A673 (cell line): Measurements from ENCODE around the gene PPP1R16B. TPM values are rescaled to one million over a fixed set of nuclear protein-coding genes. Genes with fewer than 3 reads are reported as not detected.

Source experiments
- BruUV-seq: library from RNA; stranded (reverse); fragments of 400-500 nt; replicated peaks from 2 replicates; lab custom pipeline; 2021; lab: Mats Ljungman, UMichigan
- CTCF ChIA-PET: fragments of 300-600 bp; sonication (Branson Sonifier 250); formaldehyde crosslinking; loops from one replicate; lab custom pipeline; 2022; ENCODE audit warnings: antibody characterized with exemption; lab: Charles Lee
- POLR2A ChIA-PET: fragments of 300-600 bp; sonication (Branson Sonifier 250); formaldehyde crosslinking; loops from one replicate; lab custom pipeline; 2022; ENCODE audit warnings: antibody characterized with exemption; ENCODE audit not compliant: low non-redundant PET; lab: Charles Lee
- DNase-seq: peaks from one replicate; pipeline ENCODE4 v3.0.0-alpha.2; 2015; ENCODE audit warnings: low spot score
- H3K27ac ChIP-seq: fragments of 200-600 bp; sonication (generic); 2 replicates; pipeline ENCODE4 v1.5.1; 2016; ENCODE audit warnings: mixed run types, low read depth, mild to moderate bottlenecking, mixed read lengths, antibody characterized with exemption, low read length; ENCODE audit not compliant: poor library complexity, severe bottlenecking
- H3K27me3 ChIP-seq: fragments of 200-600 bp; sonication (generic); replicated peaks from 2 replicates; pipeline ENCODE4 v1.6.1; 2017; ENCODE audit warnings: mixed run types, low read depth, mild to moderate bottlenecking, mixed read lengths, antibody characterized with exemption, low read length; ENCODE audit not compliant: insufficient read depth, poor library complexity
- H3K36me3 ChIP-seq: fragments of 200-600 bp; sonication (generic); 2 replicates; pipeline ENCODE4 v1.6.1; 2016; ENCODE audit warnings: mixed run types, mild to moderate bottlenecking, mixed read lengths, antibody characterized with exemption, low read length; ENCODE audit not compliant: insufficient read depth, poor library complexity, severe bottlenecking
- H3K4me1 ChIP-seq: fragments of 200-600 bp; sonication (generic); 2 replicates; pipeline ENCODE4 v1.6.1; 2017; ENCODE audit warnings: mixed run types, mild to moderate bottlenecking, mixed read lengths, antibody characterized with exemption, low read length; ENCODE audit not compliant: insufficient read depth, poor library complexity, severe bottlenecking
- H3K4me3 ChIP-seq: fragments of 200-600 bp; sonication (generic); 2 replicates; pipeline ENCODE4 v1.5.1; 2016; ENCODE audit warnings: low read depth, mixed run types, mild to moderate bottlenecking, mixed read lengths, low read length; ENCODE audit not compliant: poor library complexity, severe bottlenecking
- H3K9me3 ChIP-seq: fragments of 200-600 bp; sonication (generic); 2 replicates; pipeline ENCODE4 v1.6.1; 2016; ENCODE audit warnings: mixed run types, low read depth, mild to moderate bottlenecking, mixed read lengths, antibody characterized with exemption, low read length; ENCODE audit not compliant: poor library complexity, severe bottlenecking
- EZH2 ChIP-seq: fragments of 200-600 bp; sonication (generic); IDR thresholded peaks from 2 replicates; pipeline ENCODE4 v1.6.1; 2017; ENCODE audit warnings: borderline replicate concordance, low read depth, mild to moderate bottlenecking, mixed read lengths, antibody characterized with exemption, low read length; ENCODE audit not compliant: poor library complexity, severe bottlenecking
- intact Hi-C: fragments of 100-400 bp; cut with micrococcal nuclease; formaldehyde crosslinking; loops from one replicate; pipeline ENCODE4 v1.10.0; 2022; ENCODE audit not compliant: unreplicated experiment
- total RNA-seq: library from RNA; stranded (reverse); gene quantifications from 2 replicates; pipeline ENCODE4 v1.2.3, GENCODE V29; 2021
- TF ChIP-seq, protein P1 (sequence below): fragments of 300-800, 200-600 bp; sonication (generic); conservative IDR thresholded peaks from 2 replicates; pipeline ENCODE4 v1.5.1; 2017; ENCODE audit warnings: low read depth, mild to moderate bottlenecking, antibody characterized with exemption, low read length, moderate library complexity, mixed read lengths

Gene PPP1R16B
- total RNA-seq, 1 experiment from 2014 or later = 0.17 TPM

GRCh38 chr20:38930242-38930569 is 124.7 kb downstream of the PPP1R16B start:
- intact Hi-C loops = no loop called here
- Histone ChIP-seq H3K9me3 (no peaks in the 10 kb centered on the region), H3K4me1 (peaks cover 9% of the 10 kb centered on the region), H3K27me3 (no peaks in the 10 kb centered on the region), H3K27ac (peak overlapping the region; percentile 5), H3K36me3 (peaks cover 32% of the 10 kb centered on the region), H3K4me3 (no peak overlapping the region)
- ChIA-PET POLR2A (no interaction called here), CTCF (interaction anchor here (0.7 kb wide), 1 partner anchor 9 kb away, joined by 3 read pairs; no protein-coding TSS in a partner anchor)
- no peak for DNase-seq
- no peak for TF ChIP-seq EZH2
- TF ChIP-seq, protein P1, sequence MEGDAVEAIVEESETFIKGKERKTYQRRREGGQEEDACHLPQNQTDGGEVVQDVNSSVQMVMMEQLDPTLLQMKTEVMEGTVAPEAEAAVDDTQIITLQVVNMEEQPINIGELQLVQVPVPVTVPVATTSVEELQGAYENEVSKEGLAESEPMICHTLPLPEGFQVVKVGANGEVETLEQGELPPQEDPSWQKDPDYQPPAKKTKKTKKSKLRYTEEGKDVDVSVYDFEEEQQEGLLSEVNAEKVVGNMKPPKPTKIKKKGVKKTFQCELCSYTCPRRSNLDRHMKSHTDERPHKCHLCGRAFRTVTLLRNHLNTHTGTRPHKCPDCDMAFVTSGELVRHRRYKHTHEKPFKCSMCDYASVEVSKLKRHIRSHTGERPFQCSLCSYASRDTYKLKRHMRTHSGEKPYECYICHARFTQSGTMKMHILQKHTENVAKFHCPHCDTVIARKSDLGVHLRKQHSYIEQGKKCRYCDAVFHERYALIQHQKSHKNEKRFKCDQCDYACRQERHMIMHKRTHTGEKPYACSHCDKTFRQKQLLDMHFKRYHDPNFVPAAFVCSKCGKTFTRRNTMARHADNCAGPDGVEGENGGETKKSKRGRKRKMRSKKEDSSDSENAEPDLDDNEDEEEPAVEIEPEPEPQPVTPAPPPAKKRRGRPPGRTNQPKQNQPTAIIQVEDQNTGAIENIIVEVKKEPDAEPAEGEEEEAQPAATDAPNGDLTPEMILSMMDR = no peak
- no TSS peak for BruUV-seq

DNA sequence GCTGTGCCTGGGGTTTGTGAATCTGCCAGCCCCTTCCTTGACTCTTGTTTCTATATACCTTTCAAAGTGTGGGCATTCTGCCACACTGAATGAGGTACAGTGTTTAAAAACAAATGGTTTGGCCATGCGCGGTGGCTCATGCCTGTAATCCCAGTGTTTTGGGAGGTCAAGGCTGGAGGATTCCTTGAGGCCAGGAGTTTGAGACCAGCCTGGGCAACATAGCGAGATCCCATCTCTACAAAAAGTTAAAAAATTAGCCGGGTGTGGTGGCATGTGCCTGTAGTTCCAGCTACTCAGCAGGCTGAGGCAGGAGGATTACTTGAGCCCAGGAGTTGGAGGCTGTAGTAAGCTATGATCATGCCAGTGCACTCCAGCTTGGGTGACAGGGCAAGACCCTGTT is 126.5 kb downstream of the PPP1R16B start:
- Histone ChIP-seq H3K4me1 (peaks cover 9% of the 10 kb centered on the region), H3K27ac (peak overlapping the region; percentile 7), H3K27me3 (no peaks in the 10 kb centered on the region), H3K9me3 (no peaks in the 10 kb centered on the region), H3K36me3 (peaks cover 41% of the 10 kb centered on the region), H3K4me3 (no peak overlapping the region)
- BruUV-seq = no TSS peak
- ChIA-PET POLR2A (interaction anchor here (0.6 kb wide), 1 partner anchor 15 kb away, joined by 3 read pairs; no protein-coding TSS in a partner anchor), CTCF (no interaction called here)
- intact Hi-C loops = no loop called here
- no peak for DNase-seq
- TF ChIP-seq, protein P1 = no peak
- no peak for TF ChIP-seq EZH2

DNA sequence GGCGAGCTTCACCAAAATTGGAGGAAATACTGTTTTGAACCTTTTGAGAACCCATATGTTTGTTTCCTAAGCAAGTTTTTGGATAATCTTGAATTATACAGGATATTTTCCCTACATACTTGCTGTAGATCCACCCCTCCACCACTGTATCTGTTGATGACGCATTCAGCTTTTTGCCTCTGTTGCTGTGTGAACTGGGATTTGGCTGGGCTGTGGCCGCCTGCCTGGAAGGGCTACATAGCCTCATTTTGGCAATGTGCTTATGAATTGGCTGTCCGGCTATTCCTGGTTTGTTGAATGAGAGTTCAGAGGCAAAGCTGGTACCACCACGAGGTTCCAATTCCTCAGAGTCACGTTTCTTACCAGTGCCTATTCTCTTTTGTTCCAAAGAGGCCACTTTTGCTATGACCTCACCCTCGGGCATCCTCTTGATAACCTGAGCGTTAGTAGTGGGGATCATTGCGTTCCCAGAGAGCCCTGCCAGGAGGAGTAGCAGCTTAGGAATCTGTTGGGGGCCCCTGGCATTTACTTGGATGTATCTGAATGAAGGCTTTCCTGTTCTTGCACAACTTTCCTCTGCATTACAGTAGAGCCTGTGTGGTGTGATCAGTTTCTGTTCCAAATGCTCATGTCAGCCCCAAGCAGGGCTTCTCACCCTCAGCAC is 127.1 kb downstream of the PPP1R16B start:
- peak overlapping the region; percentile 10 for H3K27ac ChIP-seq
- POLR2A ChIA-PET = interaction anchor here (0.6 kb wide), 1 partner anchor 15 kb away, joined by 3 read pairs; no protein-coding TSS in a partner anchor
- H3K9me3 ChIP-seq = no peaks in the 10 kb centered on the region
- intact Hi-C loops = no loop called here
- peaks cover 41% of the 10 kb centered on the region for H3K36me3 ChIP-seq
- no TSS peak for BruUV-seq
- TF ChIP-seq, protein P1 = no peak
- TF ChIP-seq EZH2 = no peak
- no peak for DNase-seq
- H3K27me3 ChIP-seq = no peaks in the 10 kb centered on the region
- CTCF ChIA-PET = no interaction called here
- no peak overlapping the region for H3K4me3 ChIP-seq
- H3K4me1 ChIP-seq = peaks cover 9% of the 10 kb centered on the region
